Right renal pelvis (tissue), 4 donors: ENCODE data around the gene BHLHE41. TPM values are rescaled to one million over a fixed set of nuclear protein-coding genes. Genes with fewer than 3 reads are reported as not detected.
A peak's percentile ranks its signal among the peaks of the same experiment; 100 is the strongest.

Experiments used
- DNase-seq, 4 donors: peaks; one replicate each; pipeline ENCODE4 v3.0.0-alpha.2; 2013; ENCODE audit warnings: low read depth in 4 of 4, low spot score in 3 of 4, missing footprints in 1 of 4
- polyA plus RNA-seq, 4 donors: library from polyadenylated mRNA; unstranded; fragments of 120-200 nt; gene quantifications; one replicate each; pipeline ENCODE4 v1.2.1, GENCODE V29; 2013; ENCODE audit not compliant: insufficient read length in 4 of 4

Gene BHLHE41
- polyA plus RNA-seq, 4 donors = 1.0 to 7.3 (median 2.2) TPM

DNA sequence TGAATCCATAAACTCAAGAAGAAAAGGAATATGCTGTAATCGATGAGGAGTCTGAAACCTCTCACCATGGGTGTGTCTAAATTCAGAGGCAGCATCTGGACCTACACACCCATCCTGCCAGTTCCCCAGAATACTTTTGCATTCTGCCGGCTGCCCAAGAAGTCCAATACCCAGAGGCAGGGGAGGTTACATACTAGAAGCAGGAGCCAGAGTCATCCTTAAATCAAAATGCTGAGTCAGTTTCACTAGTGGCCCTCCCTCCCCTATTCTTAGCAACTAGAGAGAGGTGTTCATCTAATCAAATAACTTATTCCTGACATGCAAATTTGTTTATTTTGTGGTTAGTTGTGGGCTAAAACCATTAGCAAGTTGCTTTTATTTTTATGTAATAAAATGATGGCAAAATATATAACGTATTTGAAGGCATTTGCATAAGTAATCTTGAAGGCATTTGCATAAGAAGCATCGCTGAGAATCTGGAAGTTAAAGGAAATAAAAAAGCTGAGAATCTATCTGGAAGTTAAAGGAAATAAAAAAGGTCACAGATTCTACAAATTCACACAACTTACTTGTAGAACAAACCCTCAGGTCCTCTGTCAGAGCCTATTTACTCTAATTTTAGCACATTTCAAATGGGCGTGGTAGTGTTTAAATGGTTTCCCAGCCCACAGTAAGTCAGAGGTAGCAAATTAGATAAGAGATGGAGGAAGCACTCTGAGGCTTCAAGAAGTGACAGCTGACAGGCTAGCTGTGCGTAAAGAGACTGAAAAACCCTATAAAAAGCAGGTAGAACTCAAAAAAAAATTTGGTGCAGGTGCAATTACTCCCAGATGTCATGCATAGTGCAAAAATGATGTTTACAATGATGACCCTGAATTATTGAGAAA, 7.8 kb downstream of the BHLHE41 start:
- no peak for DNase-seq

DNA sequence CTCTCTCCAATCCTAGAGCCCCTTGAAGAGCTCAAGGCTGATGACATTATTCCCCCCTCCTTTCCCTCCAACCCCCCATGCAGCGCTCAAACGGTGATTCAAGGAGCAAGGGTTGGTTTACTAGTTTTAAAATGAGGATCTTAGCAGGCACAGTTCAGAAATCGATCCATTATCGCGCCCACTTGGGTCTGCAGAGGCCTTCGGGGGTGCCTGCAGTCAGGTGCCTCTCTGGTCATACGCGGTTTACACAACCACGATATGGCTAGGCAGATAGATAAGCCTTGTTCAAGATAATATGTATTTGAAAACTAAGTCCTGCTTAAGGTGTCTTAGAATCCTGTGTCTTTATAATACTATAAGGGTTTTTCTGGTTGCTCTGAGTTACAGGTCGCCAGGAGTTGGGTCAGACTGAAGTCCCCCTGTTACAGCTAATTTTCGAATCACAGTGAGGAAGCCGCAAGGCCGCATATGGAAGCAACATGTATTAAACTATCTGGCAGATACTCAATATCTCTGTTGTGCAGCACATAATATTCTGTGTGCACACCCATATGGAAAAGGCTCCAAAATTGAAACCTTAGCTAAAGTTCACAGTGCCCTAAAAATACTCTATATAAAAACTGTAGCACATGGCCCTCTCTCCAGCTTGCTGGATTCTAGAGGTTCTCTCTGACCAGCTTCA, 10.0 kb downstream of the BHLHE41 start:
- no peak for DNase-seq

DNA sequence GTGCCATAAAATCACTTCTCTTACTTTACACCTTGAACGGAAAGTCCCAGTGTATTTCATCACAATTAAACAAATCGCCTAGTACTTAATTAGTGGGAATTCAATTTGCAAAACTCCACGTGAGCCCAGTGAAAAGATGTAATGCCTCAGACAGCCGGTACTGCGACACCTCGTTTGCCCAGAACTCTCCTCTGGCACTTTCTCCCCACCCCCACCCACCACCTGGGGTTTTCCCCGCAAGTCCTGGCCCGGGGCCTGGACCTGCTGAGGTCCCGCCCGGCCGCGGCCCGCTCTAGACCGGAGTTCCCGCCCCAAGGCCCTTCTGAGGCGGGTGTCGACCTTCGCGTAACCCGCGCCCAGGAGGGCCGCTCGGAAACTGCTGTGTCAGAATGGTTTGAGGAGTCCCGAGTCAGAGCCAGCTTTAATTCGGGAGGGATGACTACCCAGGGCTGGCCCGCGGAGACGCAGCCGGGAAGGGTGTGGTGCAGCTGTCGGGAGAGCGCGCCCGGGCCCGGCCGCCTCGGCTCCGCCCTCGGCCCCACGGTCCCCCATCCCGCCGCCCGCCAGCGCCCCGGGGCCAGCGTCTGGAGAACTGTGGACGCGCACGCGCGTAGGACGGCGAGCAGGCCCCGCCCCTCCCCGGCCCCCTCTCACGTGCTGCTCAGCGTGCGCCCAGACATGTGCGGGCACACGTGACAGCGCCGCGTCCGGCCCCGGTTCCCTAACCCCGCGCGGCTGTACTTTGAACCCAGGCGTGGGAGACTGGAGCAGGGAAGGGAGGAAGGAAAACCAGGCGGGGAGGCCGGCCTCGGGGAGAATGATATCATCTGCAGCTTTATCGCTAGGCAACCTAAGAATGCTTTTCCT, 10.8 kb downstream of the BHLHE41 start:
- peak in 3 of 4 donors; percentile 80 to 82 (median 81) for DNase-seq

GRCh38 chr12:26113181-26113654, 11.6 kb downstream of the BHLHE41 start:
- DNase-seq = no peak

DNA sequence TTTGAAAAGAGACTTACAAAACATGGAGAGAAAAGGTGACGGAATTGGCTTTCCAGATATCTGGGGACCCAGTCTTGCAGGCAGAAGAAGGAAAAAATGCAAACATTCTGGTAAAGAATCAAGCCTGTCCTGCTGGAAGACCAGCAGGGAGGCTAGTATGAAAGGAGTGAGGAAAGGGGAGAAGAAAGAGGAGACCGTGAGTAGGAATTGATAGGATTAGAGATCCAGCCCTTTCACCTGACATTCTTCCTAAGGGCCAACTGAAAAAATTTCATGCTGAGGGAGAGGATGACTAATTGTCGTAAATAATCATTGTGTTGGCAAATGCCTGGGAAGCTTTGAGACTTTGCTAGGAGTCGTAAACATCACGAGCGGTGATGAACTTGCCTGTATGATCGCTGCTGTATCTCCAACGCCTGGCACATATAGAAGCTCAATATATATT, 12.1 kb downstream of the BHLHE41 start:
- DNase-seq = no peak

- no peak for DNase-seq
Measured at GRCh38 chr12:26112232-26112631, 12.6 kb downstream of the BHLHE41 start.

GRCh38 chr12:26109343-26109881, 15.4 kb downstream of the BHLHE41 start:
- no peak for DNase-seq

- DNase-seq = no peak
Measured at GRCh38 chr12:26108915-26109314, 15.9 kb downstream of the BHLHE41 start.

DNA sequence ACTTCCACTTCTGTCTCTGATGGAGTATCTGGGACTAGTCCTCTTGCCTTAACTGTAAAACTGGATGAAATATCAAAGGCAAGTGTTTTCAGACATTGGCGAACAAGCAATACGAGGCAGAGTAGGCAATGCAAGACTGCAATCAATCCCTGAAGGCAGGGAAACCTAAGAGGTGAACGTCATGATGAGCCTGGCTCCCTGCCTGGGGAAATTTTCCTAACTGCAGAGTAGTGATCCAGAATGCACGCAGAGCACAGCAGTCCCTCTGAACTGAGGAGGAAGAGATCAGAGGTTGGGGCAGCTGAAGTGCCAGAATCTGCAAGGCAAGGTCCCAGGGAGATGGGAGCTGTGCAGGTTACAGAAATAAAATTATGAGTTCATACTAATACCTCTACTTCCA, 18.5 kb downstream of the BHLHE41 start:
- DNase-seq = no peak

GRCh38 chr12:26102953-26103352, 21.9 kb downstream of the BHLHE41 start:
- no peak for DNase-seq

GRCh38 chr12:26101763-26102162, 23.1 kb downstream of the BHLHE41 start:
- DNase-seq = no peak

GRCh38 chr12:26101350-26101734, 23.5 kb downstream of the BHLHE41 start:
- DNase-seq = no peak

GRCh38 chr12:26100666-26101349, 24.0 kb downstream of the BHLHE41 start:
- DNase-seq = no peak

DNA sequence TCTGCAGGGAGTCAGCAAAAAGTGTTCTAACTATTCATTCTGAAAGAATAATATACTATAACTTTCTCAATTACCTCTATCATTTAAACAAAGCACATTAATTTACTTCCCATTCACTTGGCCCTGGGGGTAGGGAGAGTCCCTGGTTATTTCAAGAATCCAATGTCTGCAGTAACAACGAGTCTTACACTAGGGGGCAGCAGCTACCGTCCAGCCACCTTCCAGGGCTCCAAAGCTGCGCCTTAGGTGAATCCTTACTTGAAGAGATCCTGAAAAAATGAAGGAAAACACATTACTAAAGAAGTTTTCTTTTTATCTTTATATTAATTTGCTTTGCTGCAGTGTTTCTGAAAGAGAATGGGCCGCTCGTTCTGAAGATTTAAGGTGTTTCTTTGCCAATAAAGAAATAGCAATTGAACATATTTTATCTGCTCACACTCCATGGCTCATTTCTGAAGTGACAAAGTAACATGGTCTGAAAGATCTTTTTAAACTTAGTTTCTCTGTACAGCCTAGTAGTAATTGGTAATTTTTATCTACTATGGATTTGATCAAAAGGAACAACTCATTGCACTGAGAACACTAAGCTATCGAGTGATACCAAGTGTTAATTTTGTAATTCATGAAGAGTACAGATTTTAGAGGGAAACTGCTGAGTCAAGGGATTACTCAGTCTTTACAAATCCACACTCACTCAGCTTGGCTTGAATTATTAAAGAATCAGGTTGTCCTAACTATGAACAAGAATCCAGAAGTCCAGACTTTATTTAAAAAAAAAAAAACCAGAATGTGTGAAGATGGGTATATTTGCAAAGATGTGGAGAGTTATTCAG, 27.6 kb downstream of the BHLHE41 start:
- DNase-seq = peak in 1 of 4 donors; percentile 53

GRCh38 chr12:26096036-26096435, 28.8 kb downstream of the BHLHE41 start:
- no peak for DNase-seq

DNA sequence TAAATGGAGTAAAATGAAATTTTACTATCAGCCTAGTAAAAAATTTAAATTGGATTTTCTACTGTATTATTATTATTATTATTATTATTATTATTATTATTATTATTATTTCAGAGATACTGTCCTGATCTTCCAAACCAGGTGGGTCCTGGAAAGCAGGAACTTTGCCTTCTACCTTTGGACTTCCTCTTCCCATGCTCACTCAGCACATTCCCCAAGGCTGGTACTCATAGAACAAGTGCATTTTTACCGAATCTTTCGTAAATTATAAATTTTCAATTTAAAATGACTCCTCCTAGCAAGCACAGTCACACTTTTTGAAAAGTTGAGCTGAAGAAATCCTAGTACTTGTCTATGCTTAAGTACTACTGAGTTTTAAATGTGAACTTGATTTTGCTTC, 29.7 kb downstream of the BHLHE41 start:
- no peak for DNase-seq

- DNase-seq = no peak
Measured at GRCh38 chr12:26092346-26093105, 32.3 kb downstream of the BHLHE41 start.

DNA sequence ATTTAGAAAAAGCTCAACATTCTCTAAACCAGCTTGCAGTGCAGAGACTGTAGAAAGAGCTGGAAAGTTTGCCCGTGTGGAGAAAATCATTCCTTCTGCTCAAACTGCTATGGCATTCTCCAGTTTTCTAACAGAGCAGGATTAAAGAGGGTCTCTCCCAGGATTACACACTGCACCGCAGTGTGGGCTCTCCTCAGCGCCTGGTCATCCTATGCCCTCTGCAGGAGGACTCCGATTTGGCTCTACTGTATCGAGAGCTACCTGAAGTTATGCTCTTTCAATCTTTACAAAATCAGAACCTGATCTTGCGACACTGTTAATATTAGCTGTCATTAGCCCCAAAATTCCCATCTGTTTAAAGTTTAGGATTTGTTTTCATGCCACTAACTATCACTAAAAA, 33.0 kb downstream of the BHLHE41 start:
- DNase-seq = no peak
